Activated CD4-positive, alpha-beta T cell treated with anti-CD3 and anti-CD28 coated beads, Interleukin-2, amount 50 U/mL, for 1 hour (primary cell): ENCODE measurements around the gene FOXK1.

ENCODE experiments used
- DNase-seq: peaks from one replicate; pipeline ENCODE4 v3.0.0-alpha.2; 2020

The FOXK1 gene

GRCh38 chr7:4745971-4746919 is 64.2 kb downstream of the FOXK1 start:
- DNase-seq, result peak; percentile 34

- no peak for DNase-seq
Observed at GRCh38 chr7:4747013-4747412, 64.9 kb downstream of the FOXK1 start.

- no peak for DNase-seq
Observed at GRCh38 chr7:4747746-4748145, 65.7 kb downstream of the FOXK1 start.

DNA sequence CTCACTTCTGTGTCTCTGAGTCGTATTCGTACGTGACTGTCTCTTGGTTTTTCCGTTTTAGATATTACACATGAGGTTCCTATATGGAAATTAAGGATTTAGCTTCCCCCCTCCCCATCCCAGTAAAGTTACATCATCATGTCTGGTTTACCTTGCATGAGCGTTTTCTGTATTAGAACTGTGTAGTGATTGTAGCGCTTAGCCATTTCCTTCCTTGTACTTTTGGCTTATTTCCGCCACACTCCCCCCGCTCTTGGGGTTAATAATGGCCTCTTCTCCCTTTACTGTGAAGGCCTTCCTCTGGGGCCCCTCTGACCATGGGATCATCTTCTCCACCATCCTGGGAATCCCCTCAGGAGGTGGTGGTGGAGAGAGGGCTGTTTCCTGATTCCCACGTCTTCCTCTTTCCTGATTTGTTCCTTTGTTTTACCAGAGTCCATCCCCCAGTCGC is 66.2 kb downstream of the FOXK1 start:
- no peak for DNase-seq

- DNase-seq, result no peak
Observed at GRCh38 chr7:4749363-4749762, 67.3 kb downstream of the FOXK1 start.

GRCh38 chr7:4749798-4750197 is 67.7 kb downstream of the FOXK1 start:
- no peak for DNase-seq

- no peak for DNase-seq
Observed at GRCh38 chr7:4751398-4751947, 69.4 kb downstream of the FOXK1 start.

GRCh38 chr7:4753598-4754432 is 71.7 kb downstream of the FOXK1 start:
- peak; percentile 92 for DNase-seq

GRCh38 chr7:4754433-4755010 is 72.4 kb downstream of the FOXK1 start:
- DNase-seq, result no peak

DNA sequence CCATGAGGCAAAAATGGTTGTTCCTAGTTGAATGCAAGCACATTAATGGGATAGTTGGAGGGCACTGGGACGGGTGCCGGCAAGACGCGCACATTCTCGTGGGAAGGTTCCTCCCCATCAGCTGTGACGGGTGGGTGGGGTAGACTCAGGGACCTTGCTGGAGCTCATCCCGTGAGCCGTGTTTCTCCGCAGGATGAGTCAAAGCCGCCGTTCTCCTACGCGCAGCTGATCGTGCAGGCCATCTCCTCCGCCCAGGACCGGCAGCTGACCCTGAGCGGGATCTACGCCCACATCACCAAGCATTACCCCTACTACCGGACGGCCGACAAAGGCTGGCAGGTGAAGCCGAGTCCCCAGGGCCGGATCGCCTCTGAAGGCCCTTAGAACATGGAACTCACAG is 73.0 kb downstream of the FOXK1 start:
- no peak for DNase-seq

GRCh38 chr7:4758111-4758510 is 76.0 kb downstream of the FOXK1 start:
- DNase-seq, result no peak

DNA sequence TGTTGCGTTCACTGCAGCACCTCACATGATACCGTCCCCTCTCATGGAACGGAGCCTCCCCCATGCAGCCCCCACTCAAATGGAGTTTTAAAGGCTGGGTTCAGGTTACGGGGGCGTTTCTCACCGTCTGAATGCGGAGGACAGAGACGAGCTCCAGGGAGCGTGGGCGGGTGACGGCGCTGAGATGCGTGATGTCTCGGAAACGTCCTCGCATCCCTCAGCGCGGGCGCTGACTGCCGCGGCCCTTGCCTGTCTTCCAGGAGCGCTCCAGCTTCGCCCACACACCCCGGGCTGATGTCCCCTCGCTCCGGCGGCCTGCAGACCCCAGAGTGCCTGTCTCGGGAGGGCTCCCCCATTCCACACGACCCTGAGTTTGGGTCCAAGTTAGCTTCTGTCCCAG is 76.7 kb downstream of the FOXK1 start:
- no peak for DNase-seq

DNA sequence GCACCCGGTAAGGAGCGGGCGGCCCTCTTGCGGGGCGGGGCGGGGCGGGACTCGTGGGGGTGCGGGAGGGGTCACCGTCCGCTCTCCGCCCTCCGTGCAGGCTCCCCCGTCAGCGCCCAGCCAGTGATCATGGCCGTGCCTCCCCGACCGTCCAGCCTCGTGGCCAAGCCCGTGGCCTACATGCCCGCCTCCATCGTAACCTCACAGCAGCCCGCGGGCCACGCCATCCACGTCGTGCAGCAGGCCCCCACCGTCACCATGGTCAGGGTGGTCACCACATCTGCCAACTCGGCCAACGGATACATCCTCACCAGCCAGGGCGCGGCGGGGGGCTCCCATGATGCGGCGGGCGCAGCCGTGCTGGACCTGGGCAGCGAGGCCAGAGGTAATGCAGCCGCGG is 77.1 kb downstream of the FOXK1 start:
- no peak for DNase-seq

DNA sequence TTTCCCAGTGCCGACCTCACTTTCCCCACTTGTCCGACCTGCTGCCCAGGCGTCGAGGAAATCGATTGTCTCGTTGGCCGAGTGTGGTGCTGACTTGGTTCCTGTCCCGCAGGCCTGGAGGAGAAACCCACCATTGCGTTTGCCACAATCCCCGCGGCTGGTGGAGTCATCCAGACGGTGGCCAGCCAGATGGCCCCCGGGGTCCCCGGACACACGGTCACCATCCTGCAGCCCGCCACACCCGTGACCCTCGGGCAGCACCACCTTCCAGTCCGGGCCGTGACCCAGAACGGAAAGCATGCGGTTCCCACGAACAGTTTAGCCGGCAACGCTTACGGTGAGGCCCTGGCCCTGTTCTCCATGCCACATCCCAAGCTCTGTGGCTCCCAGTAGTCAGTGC is 78.9 kb downstream of the FOXK1 start:
- DNase-seq, result no peak

- no peak for DNase-seq
Observed at GRCh38 chr7:4762121-4763055, 80.3 kb downstream of the FOXK1 start.

- no peak for DNase-seq
Observed at GRCh38 chr7:4763091-4763793, 81.1 kb downstream of the FOXK1 start.

DNA sequence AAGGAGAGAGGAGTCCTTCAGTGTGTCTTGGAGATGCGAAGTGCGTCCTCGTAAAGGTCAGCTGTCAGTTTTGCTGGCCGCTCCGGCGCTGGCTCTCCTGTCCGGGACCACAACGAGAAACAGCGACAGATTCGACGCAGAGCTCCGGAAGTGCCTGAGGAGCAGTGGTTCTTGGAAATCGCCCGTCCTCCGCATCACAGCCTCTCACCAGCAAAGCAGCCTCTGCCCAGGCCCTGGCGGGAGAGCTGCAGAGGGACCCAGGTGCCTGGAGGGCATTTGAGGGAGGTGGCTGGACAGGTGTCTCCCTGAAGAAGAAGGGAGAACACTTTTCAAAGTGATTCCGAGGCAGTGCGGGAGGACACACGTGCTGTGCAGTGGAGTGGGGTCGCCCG is 81.7 kb downstream of the FOXK1 start:
- DNase-seq, result no peak

- DNase-seq, result no peak
Observed at GRCh38 chr7:4764402-4765007, 82.4 kb downstream of the FOXK1 start.

DNA sequence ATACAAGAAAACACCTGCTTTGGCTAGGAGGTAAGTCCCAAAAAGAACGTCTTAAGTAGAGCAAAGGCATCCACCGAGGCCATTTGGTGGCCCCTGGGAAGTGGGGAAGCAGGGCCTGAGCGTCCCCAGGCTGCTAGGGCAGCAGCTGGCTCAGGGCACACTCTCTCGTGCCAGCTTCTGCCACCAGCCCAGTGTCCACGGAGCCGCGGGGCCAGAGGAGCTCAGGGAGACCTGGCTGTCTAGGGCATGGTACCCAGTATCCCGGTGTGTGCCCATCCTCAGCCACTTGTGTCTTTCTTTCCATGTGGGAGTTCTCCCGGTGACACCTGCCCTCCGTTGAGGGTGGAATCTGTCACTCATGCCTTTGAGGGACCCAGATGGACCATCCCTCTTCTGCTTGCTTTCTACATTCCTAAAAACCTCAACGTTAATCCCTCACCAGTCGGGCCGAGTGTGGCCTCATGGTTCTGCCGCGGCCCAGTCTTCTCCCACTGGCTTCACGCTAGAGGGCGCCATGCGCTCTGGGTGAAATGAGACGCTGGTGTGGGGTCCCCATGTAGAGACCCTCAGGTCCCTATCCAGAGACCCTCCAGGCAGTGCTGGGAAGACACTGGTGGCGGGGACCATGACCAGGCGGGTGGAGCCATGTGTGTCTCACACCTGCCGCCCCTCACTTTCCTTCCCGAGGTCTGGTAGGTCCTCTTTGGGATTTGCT is 83.8 kb downstream of the FOXK1 start:
- DNase-seq, result no peak
